HG02852 (cell line): ENCODE results near the gene AAK1.
"Not testable (repeated sequence)": the region's sequence is repeated elsewhere in the genome, so short reads cannot be mapped to it uniquely, and the experiment has no call there.

Source experiments
- ATAC-seq: cut with Tn5 transposase; IDR thresholded peaks from one replicate; pipeline ENCODE4 v1.9.1; 2021; ENCODE audit warnings: mild to moderate bottlenecking, moderate library complexity; ENCODE audit not compliant: unreplicated experiment

The AAK1 gene

DNA sequence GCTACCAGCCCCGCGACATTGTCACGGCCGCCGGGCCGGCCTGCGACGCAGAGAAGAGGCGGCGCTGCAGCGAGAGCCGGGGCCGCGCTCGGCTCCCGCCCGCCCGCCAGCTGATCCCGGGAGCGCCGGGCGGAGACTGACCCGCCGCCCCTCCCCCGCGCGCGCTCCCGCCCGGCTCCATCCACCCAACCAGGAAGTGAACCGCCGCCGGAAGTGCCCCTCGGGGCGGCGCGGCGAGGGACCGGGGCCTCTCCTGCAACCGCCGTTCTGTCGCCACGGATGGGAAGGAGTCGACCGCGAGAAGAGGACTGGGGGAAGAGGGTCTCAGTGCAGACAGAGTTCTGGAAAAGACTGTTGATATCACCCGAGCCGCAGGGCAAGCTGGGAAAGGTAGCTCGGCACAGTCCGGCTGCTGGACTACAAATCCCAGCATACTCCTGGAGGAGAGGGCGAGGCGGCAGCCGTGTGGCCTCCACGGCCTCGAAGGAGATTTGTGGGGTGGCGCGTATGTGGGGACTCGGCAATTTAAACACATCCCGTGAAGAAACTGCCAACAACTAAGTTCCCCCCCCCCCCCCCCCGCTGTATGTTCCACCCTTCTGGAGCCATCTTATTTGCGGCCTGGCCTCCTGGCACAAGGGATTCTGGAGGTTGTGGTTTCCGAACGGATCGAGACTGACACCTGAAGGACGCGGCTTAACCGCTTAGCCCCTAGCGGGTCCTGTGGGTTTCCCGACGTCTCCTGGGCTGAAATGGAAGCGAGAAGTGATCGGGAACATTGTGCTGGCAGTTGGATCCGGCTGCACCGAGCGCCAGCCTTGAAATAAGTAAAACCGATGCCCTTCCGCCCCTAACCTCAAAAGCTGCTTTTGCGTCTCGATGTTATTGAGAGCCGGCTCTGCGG, at the start of gene AAK1:
AAK1 (minus strand) TSS at position 138 of the 904 bp plus-strand sequence. CDS start 699 bp downstream, outside the sequence.
- peak; percentile 53 for ATAC-seq

DNA sequence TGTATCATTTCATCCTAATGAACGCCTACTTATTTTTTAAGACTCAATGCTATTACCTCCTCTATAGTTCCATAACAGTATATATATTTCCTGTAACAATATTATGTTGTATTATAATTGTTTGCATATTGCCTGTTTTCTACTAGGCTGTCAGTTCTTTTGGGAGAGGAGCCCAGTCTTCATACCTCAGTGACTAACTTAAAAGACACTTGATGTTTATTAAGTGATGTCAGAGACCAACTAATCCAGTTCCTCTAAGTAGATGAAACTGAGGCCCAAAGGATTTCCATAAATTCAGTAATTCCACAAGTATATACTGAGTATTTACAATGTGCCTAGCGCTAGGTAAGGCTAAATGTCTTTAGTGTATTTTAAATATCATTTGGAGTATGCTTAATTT, 48.9 kb upstream of the AAK1 start:
- no peak for ATAC-seq

GRCh38 chr2:69689969-69690368, 46.4 kb upstream of the AAK1 start:
- no peak for ATAC-seq

- no peak for ATAC-seq
Measured at GRCh38 chr2:69689466-69689865, 45.9 kb upstream of the AAK1 start.

DNA sequence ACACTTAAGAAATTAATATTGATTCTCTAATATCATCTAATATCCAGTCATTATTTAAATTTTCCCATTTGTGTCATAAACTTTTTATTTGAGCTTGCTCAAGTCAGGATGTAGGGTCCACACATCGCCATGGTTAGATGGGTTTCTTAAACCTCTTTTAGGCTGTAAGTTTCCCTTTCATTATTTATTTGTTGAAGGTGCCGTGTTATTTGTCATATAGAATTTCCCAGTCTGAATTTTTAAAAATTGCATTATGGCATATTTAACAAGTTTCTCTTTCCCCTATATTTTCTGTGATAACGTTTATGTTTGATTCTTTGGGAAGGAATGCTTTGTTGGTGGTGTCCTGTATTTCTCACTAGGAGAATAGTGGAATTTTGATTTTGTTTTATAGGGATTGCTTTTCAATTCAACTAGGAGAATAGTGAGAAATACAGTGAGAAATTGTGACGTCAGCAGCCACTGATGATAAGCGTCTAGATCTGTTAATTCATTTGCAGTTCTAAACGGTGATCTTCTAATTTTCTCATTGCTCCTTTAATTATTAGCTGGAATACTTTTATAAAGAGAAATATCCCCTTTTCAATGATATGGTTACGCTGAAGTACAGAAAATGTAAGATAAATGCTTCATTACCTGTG, 44.6 kb upstream of the AAK1 start:
- ATAC-seq, result no peak

DNA sequence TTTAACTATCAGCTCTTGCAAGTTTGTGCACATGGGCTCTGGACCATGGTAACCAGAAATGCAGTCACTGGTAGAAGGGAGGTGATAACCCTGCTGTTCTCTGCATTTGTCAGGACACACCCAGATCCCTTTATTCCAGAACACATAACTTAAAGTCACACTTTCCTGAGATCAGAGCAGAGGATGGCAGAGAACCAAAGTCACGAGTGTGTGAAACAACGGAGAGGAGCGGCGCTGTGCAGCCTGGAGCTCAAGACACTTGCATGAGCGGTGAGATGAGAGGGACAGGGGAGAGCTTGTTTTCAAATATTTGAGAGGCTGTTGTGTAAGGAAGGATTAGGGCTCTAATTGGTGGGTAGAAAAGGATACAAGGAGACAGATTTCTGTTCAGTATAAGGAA, 43.3 kb upstream of the AAK1 start:
- ATAC-seq, result no peak

GRCh38 chr2:69685321-69686048, 41.9 kb upstream of the AAK1 start:
- ATAC-seq, result no peak

DNA sequence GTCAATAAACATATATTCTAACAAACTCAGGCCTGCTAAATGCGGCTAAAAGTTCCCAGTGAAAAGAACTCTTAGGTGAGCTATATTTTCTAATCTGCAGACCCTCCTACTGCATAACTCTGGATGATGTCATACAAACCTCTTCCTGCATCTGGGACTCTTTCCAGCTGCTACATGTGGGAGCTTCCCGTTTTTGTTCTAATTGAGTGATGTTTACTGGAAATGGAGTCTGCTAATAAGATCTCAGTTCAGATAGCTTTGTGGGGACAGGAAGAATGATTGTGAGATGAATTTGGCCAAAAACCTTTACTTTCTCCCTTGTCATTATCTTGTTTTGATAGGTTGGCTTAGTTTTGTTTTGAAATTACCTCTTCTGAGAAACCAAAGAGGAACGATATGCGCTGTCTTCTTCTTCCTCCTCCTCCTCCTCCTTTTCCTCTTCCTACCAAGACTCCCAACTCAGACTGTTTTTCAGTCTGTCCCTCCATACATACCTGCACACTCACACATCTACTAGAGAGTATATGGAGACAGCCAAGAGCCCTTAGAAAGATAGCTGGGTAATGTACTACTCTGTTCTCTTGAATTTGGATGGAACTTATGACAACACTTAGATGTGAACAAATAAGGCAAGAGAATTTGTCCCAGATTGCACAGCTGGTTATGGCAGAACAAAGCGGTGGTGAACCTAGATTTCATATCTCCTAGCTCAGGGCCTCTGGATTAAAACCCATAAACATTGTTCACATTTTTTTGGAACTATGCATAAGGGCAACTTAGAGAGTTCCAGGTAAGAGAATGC, 39.8 kb upstream of the AAK1 start:
- no peak for ATAC-seq

GRCh38 chr2:69682525-69682924, 39.0 kb upstream of the AAK1 start:
- no peak for ATAC-seq

- no peak for ATAC-seq
Measured at GRCh38 chr2:69680001-69680675, 36.6 kb upstream of the AAK1 start.

GRCh38 chr2:69677914-69678313, 34.4 kb upstream of the AAK1 start:
- no peak for ATAC-seq

GRCh38 chr2:69676146-69676545, 32.6 kb upstream of the AAK1 start:
- ATAC-seq, result no peak

- ATAC-seq, result no peak
Measured at GRCh38 chr2:69674316-69674670, 30.8 kb upstream of the AAK1 start.

- ATAC-seq, result not testable (repeated sequence)
Measured at GRCh38 chr2:69673098-69673497, 29.6 kb upstream of the AAK1 start.

GRCh38 chr2:69669666-69670065, 26.1 kb upstream of the AAK1 start:
- no peak for ATAC-seq

GRCh38 chr2:69668598-69668997, 25.1 kb upstream of the AAK1 start:
- ATAC-seq, result no peak

- ATAC-seq, result no peak
Measured at GRCh38 chr2:69667805-69668382, 24.4 kb upstream of the AAK1 start.

GRCh38 chr2:69665152-69665551, 21.6 kb upstream of the AAK1 start:
- no peak for ATAC-seq

- ATAC-seq, result no peak
Measured at GRCh38 chr2:69663860-69664259, 20.3 kb upstream of the AAK1 start.

DNA sequence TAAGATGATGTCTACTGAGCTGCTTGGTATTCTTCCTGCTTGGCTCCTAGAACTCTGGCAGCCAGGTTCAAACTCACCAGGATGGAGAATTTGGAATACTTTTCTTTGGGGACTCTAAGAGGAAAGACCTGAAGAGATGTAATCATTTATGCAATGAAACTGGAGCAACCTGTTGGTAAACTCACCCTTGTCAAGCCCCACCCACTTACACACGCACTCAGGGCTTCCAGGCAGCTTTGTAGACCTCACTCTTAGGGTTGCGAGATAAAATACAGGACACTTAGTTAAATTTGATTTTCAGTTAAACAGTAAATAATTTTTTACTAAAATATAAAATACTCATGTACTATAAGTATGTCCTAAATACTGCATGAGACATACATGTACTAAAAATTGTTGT, 19.0 kb upstream of the AAK1 start:
- not testable (repeated sequence) for ATAC-seq
